NCI-H345 treated with DMSO at 0.1 percent for 48 hours (cell line): ENCODE results near the gene NATD1.
"Not testable (repeated sequence)": the region's sequence is repeated elsewhere in the genome, so short reads cannot be mapped to it uniquely, and the experiment has no call there.

Experiments used
- DNase-seq: peaks from one replicate; lab custom pipeline; 2025; ENCODE audit not compliant: unreplicated experiment; lab: John Stamatoyannopoulos, UW

NATD1 gene

GRCh38 chr17:21247552-21248258 is 5.5 kb downstream of the NATD1 start:
- DNase-seq, result no peak

- no peak for DNase-seq
These were observed 6.5 kb downstream of the NATD1 start for GRCh38 chr17:21246698-21247097.

GRCh38 chr17:21245639-21246084 is 7.5 kb downstream of the NATD1 start:
- DNase-seq, result no peak

- no peak for DNase-seq
These were observed 9.5 kb downstream of the NATD1 start for GRCh38 chr17:21243516-21244303.

- DNase-seq, result no peak
These were observed 10.3 kb downstream of the NATD1 start for GRCh38 chr17:21242780-21243515.

- DNase-seq, result no peak
These were observed 11.0 kb downstream of the NATD1 start for GRCh38 chr17:21242026-21242697.

- no peak for DNase-seq
These were observed 11.6 kb downstream of the NATD1 start for GRCh38 chr17:21241564-21241963.

- DNase-seq, result no peak
These were observed 12.7 kb downstream of the NATD1 start for GRCh38 chr17:21240369-21241055.

- DNase-seq, result no peak
These were observed 13.4 kb downstream of the NATD1 start for GRCh38 chr17:21239680-21240368.

- DNase-seq, result no peak
These were observed 17.3 kb downstream of the NATD1 start for GRCh38 chr17:21235921-21236320.

- DNase-seq, result no peak
These were observed 19.4 kb downstream of the NATD1 start for GRCh38 chr17:21233581-21234347.

- DNase-seq, result no peak
These were observed 21.0 kb downstream of the NATD1 start for GRCh38 chr17:21232033-21232749.

- DNase-seq, result no peak
These were observed 21.7 kb downstream of the NATD1 start for GRCh38 chr17:21231533-21231932.

- no peak for DNase-seq
These were observed 24.4 kb downstream of the NATD1 start for GRCh38 chr17:21228845-21229244.

GRCh38 chr17:21228111-21228510 is 25.1 kb downstream of the NATD1 start:
- no peak for DNase-seq

GRCh38 chr17:21227277-21227676 is 25.9 kb downstream of the NATD1 start:
- DNase-seq, result not testable (repeated sequence)

GRCh38 chr17:21223086-21223485 is 30.1 kb downstream of the NATD1 start:
- DNase-seq, result no peak

- no peak for DNase-seq
These were observed 34.3 kb downstream of the NATD1 start for GRCh38 chr17:21218831-21219380.
